Measurements from ENCODE around the gene LHX6.

Gene LHX6

DNA sequence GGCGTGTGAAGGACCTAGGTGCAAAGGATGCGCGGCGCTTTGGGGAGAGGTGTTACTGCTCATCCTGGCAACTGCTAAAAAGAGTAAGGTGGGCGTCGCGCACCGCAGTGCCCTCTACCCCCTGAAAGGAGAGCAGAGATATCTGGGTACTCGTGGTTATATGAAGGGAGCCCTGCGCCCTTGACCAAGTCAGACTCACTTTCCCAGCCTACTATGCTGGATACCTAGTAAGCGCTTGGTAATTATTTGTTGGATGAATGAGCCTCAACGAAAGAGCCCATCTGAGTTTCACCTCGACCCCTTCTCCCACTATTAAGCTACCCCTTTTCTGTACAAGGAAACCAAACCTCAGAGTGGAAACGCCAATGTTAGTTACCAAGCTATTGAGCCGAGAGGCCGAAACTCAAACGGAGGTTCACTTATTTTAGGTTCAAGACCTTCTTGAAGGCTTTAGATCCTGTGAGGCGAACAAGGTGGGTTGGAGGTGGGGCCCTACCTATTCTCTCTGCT lies 8.0 kb downstream of the LHX6 start:
- no peak for DNase-seq (ENCODE audit: low read depth)
- no peak overlapping the region for H3K4me3 ChIP-seq (ENCODE audit: control insufficient read depth, low read depth, low read length)

DNA sequence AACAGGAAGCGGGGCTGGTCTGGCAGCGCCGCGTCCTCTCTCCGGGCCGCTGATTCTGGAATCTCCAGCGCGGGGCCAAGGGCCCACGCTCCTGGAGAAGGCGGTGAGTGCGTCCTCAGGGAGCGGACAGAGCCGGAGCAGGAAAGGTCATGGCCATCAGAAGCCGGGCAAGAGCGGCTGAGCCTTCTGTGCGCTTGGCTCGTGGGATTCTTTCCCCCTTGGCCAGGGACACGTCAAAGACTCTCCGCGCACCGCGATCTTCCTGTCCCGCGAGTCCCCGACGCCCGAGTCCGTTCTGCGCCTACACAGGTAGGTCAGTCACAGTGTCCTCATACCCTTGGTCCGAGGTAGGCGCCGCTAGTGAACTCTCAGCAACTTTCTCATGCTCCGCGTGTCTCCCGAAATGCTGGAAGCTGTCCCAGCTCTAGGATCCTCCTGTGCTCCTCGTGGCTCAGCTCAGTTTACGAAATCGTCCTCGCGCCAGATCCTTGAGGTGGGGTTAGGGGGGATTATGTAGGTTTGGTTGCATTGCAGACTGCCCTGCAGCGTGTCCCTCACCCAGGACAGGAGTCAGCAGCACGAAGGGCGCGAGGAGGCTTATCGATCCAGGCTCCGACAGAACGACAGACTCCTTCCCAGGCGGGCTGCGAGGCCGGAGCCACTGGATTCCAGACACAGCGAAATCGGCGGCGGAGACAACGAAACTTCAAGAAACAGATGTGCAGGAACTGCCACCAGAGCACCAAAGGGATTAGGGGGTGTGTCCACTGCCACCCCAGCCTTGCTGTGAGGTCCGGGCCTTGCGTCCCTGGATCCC lies 8.7 kb downstream of the LHX6 start:
- H3K4me3 ChIP-seq (ENCODE audit: control insufficient read depth, low read depth, low read length) = no peak overlapping the region
- TF ChIP-seq, protein P1, sequence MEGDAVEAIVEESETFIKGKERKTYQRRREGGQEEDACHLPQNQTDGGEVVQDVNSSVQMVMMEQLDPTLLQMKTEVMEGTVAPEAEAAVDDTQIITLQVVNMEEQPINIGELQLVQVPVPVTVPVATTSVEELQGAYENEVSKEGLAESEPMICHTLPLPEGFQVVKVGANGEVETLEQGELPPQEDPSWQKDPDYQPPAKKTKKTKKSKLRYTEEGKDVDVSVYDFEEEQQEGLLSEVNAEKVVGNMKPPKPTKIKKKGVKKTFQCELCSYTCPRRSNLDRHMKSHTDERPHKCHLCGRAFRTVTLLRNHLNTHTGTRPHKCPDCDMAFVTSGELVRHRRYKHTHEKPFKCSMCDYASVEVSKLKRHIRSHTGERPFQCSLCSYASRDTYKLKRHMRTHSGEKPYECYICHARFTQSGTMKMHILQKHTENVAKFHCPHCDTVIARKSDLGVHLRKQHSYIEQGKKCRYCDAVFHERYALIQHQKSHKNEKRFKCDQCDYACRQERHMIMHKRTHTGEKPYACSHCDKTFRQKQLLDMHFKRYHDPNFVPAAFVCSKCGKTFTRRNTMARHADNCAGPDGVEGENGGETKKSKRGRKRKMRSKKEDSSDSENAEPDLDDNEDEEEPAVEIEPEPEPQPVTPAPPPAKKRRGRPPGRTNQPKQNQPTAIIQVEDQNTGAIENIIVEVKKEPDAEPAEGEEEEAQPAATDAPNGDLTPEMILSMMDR (IDR thresholded peaks at IDR 0.05; ENCODE audit: control insufficient read depth, insufficient read depth, low read depth, low read length, missing control alignments) = no peak
- no peak for DNase-seq (ENCODE audit: low read depth)

More for the DNA sequence above, 8.0 kb downstream of the LHX6 start:
- TF ChIP-seq, protein P1 (IDR thresholded peaks at IDR 0.05; ENCODE audit: control insufficient read depth, insufficient read depth, low read depth, low read length, missing control alignments) = no peak

DNA sequence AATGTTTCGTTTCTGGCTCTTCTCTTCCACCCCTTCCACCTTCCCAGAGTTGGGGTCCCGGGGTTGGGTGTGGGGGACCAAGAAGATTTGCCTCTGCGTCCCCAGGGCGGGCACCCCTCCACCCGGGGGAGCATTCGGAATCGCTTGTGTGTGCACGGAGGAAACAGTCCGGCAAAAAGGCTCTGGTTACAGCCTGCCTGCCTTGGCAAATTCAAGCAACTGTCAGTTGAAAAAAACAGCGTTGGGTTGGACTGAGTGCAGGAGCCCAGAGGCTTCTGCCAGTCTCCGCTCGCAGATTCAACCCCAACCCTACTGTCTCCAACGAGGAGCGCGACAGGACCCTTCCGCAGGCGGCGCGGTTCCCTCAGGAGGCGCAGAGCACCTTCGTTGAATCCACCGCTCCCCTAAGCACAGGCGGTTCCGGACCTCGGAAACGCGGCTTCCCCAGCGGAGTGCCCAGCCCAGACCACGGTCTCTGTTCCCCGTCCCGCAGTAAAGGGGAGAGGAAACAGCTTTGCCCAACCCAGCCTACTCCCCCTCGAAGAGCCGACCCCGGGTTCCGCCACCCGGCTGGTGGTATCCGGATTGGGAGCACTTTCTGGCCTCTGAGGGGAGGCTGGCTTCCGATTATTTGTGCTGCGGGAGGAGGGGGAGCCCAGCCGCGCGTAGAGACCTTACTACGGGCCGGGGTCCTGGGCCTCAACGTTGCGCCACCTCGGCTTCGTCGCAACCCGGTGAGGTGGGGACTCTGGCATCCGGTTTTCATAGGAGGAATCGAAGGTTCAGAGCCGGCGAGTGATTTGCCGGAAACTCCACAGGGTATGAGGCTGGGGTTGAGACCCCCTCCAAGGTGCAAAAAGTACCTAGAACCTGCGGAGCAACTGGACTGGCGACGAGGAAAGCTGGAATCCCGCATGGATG lies 9.6 kb downstream of the LHX6 start:
- TF ChIP-seq, protein P1 (IDR thresholded peaks at IDR 0.05; ENCODE audit: control insufficient read depth, insufficient read depth, low read depth, low read length, missing control alignments) = no peak
- H3K4me3 ChIP-seq (ENCODE audit: control insufficient read depth, low read depth, low read length) = no peak overlapping the region

DNA sequence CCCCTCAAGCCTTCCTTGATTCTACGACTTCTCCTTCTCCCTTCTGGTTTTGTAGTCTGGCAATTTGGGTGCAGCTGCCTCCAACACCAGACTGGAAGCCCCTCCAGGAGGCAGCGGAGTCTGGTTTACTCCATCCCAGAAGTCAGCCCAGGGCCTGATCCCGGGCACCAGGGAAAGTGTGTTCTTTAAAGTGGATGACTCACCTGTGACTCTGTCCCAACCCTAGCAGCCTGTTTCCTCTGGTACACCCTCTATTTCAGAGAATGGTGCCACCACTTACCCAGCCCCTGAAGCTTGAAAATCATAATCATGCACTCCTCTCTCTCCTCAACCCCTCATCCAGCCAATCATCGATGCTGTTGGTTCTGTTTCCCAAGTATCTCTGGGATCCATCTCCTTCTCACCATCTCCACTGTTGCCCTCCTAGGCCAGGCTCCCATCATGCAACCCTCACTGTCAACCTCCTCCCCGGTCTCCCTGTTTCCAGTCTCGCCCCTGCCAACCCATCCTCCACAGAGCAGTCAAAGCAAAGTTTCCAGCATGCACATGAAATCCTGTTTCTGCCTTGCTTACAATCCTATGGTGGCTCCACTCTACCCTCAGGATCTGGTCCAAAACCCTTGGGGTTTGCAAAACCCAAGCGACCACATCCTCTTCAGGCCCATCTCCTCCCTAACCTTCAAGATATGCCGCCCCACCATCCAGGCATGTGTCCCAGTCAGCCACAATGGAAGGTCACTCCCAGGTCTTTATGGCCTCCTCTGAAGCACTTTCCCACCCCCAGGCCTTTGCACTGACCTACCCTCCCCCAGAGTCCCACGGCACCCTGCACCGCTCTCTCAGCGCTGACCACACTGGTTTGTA lies 10.5 kb downstream of the LHX6 start:
- DNase-seq (ENCODE audit: low read depth) = no peak
- TF ChIP-seq, protein P1 (IDR thresholded peaks at IDR 0.05; ENCODE audit: control insufficient read depth, insufficient read depth, low read depth, low read length, missing control alignments) = no peak
- H3K4me3 ChIP-seq (ENCODE audit: control insufficient read depth, low read depth, low read length) = no peak overlapping the region

More for the DNA sequence above, 9.6 kb downstream of the LHX6 start:
- DNase-seq (ENCODE audit: low read depth) = no peak

DNA sequence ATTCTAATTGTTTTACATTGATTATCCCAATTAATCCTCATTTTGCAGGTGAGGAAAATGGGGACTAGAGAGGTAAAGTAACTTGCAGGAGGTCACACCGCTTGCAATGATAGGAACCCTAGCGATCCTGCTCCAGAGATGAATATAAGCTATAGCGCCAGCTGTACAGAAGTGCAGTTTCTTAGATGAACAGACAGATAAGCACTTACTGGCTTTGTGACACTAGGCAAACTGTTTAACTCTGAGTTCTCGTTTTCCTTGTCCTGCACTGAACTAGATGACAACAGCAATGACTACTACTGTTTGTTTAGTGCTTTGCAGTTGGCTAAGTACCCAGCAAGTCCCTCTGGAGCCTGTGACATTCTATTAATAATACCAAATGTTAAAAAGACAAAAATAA lies 11.1 kb downstream of the LHX6 start:
- no peak overlapping the region for H3K4me3 ChIP-seq (ENCODE audit: control insufficient read depth, low read depth, low read length)
- no peak for DNase-seq (ENCODE audit: low read depth)
- TF ChIP-seq, protein P1 (IDR thresholded peaks at IDR 0.05; ENCODE audit: control insufficient read depth, insufficient read depth, low read depth, low read length, missing control alignments) = no peak
